AG04450 (cell line): ENCODE data around the gene CHST11. TPM values are rescaled to one million over a fixed set of nuclear protein-coding genes. Genes with fewer than 3 reads are reported as not detected.

Source experiments
- CTCF ChIA-PET: fragments of 300-600, 350-600 bp; formaldehyde crosslinking; extraction: SDS; loops from one replicate; lab custom pipeline; 2022; ENCODE audit warnings: antibody characterized with exemption, inconsistent platforms; lab: Charles Lee
- POLR2A ChIA-PET: fragments of 350-600 bp; formaldehyde crosslinking; extraction: SDS; loops from one replicate; lab custom pipeline; 2021; ENCODE audit warnings: antibody characterized with exemption, inconsistent platforms; lab: Yijun Ruan, JAX
- DNase-seq: peaks from one replicate; pipeline ENCODE4 v3.0.0-alpha.2; 2011; ENCODE audit warnings: low read depth, low spot score
- H3K27ac ChIP-seq: one replicate; pipeline ENCODE4 v1.5.1; 2012; ENCODE audit warnings: low read depth, low read length, control low read depth
- H3K27me3 ChIP-seq: one replicate; pipeline ENCODE4 v1.6.0; 2012; ENCODE audit warnings: low read length; ENCODE audit not compliant: control insufficient read depth, insufficient read depth
- H3K4me3 ChIP-seq: 2 replicates; pipeline ENCODE4 v1.5.1; 2011; ENCODE audit warnings: mild to moderate bottlenecking, low read depth, low read length, control low read depth
- H3K9me3 ChIP-seq: 2 replicates; pipeline ENCODE4 v1.5.1; 2012; ENCODE audit warnings: low read length; ENCODE audit not compliant: control insufficient read depth, insufficient read depth
- polyA plus RNA-seq: library from polyadenylated mRNA; depleted of rRNA; stranded (reverse); fragments of >200 nt; gene quantifications from 2 replicates; pipeline ENCODE4 v1.2.3, GENCODE V29; 2011
- TF ChIP-seq, protein P1 (sequence below): IDR thresholded peaks from 2 replicates; pipeline ENCODE4 v1.5.1; 2011; ENCODE audit warnings: low read depth, low read length, control low read depth, inconsistent platforms

CHST11 gene
- polyA plus RNA-seq, 1 experiment: 2.7 TPM

GRCh38 chr12:104707194-104707593 lies 250.4 kb downstream of the CHST11 start:
- no peaks in the 10 kb centered on the region for H3K27me3 ChIP-seq
- TF ChIP-seq, protein P1, sequence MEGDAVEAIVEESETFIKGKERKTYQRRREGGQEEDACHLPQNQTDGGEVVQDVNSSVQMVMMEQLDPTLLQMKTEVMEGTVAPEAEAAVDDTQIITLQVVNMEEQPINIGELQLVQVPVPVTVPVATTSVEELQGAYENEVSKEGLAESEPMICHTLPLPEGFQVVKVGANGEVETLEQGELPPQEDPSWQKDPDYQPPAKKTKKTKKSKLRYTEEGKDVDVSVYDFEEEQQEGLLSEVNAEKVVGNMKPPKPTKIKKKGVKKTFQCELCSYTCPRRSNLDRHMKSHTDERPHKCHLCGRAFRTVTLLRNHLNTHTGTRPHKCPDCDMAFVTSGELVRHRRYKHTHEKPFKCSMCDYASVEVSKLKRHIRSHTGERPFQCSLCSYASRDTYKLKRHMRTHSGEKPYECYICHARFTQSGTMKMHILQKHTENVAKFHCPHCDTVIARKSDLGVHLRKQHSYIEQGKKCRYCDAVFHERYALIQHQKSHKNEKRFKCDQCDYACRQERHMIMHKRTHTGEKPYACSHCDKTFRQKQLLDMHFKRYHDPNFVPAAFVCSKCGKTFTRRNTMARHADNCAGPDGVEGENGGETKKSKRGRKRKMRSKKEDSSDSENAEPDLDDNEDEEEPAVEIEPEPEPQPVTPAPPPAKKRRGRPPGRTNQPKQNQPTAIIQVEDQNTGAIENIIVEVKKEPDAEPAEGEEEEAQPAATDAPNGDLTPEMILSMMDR: no peak
- H3K9me3 ChIP-seq: no peaks in the 10 kb centered on the region; the same call in 1 of the 2 replicates
- H3K4me3 ChIP-seq: no peak overlapping the region
- H3K27ac ChIP-seq: no peak overlapping the region
- CTCF ChIA-PET: no interaction called here
- POLR2A ChIA-PET: no interaction called here
- no peak for DNase-seq

- Histone ChIP-seq H3K27ac (no peak overlapping the region), H3K27me3 (no peaks in the 10 kb centered on the region), H3K4me3 (no peak overlapping the region), H3K9me3 (no peaks in the 10 kb centered on the region)
- ChIA-PET POLR2A (no interaction called here), CTCF (no interaction called here)
- TF ChIP-seq, protein P1: no peak
- DNase-seq: no peak
Measured at GRCh38 chr12:104707794-104708558, 251.2 kb downstream of the CHST11 start.

DNA sequence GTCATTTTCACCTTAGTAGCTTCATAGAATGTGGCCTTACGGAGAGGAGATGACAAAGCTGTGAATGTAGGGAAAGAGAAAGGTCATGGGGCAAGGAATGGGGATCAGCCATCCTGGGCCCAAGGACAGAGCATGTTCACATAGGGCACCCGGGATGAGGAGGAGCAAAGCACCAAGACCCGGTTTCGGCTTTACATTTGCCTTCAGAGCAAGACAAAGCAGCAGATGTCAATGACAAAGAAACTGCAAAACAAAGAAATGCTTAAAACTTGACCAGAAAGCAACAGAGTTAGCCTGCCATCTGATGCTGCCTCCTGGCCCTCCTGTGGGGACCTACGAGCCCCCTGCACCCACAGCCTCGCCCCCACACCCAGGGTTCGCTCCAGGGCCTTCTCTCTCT lies 252.1 kb downstream of the CHST11 start:
- no peak overlapping the region for H3K27ac ChIP-seq
- no peaks in the 10 kb centered on the region for H3K9me3 ChIP-seq
- ChIA-PET CTCF (no interaction called here), POLR2A (interaction anchor here (1.1 kb wide), 1 partner anchor 15 kb away, joined by 3 read pairs; no protein-coding TSS in a partner anchor)
- TF ChIP-seq, protein P1: no peak
- DNase-seq: no peak
- H3K27me3 ChIP-seq: no peaks in the 10 kb centered on the region
- H3K4me3 ChIP-seq: no peak overlapping the region

DNA sequence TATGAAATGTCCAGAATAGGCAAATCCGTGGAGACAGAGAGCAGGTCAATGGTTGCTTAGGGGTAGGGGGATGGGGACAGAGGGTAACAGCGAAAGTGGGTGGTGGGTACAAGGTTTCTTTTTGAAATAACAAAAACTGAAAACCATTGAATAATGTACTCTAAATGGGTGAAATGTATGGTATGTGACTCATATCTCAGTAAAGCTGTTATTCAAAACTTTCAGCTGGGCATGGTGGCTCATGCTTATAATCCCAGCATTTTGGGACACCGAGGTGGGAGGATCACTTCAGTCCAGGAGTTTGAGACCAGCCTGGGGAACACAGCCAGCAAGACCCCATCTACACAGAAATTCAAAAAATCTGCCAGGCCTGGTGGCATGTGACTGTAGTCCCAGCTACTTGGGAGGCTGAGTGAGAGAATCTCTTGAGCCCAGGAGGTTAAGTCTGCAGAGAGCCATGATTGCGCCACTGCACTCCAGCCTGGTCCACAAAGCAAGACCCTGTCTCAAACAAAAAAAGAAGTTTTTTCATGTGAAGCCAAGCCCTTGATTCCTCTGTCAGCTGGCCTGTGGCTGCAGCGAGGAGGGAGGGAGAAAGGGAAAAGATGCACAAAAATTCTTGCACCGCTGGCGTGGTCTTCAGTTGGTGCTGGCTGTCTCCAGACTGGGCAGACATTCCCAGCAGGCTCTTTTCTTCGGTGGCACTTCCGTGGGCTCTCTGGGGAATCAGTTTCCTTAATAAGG lies 253.1 kb downstream of the CHST11 start:
- Histone ChIP-seq H3K27ac (peak overlapping the region; percentile 11), H3K9me3 (no peaks in the 10 kb centered on the region), H3K27me3 (no peaks in the 10 kb centered on the region), H3K4me3 (no peak overlapping the region)
- ChIA-PET CTCF (no interaction called here), POLR2A (interaction anchor here (0.6 to 1.1 kb wide), 2 partner anchors 16 to 1397 kb away, joined by 3 to 6 read pairs; no protein-coding TSS in a partner anchor)
- TF ChIP-seq, protein P1: no peak
- no peak for DNase-seq
